Peyer's patch (tissue), 4 donors: ENCODE measurements around the gene HOXC5. TPM values are rescaled to one million over a fixed set of nuclear protein-coding genes. Genes with fewer than 3 reads are reported as not detected.

Experiments used
- DNase-seq, 3 donors: peaks; one replicate each; pipeline ENCODE4 v3.0.0-alpha.2; 2017 to 2019
- H3K27ac ChIP-seq, 4 donors: fragments of 200-600 bp; sonication (generic); one replicate each; pipeline ENCODE4 v1.5.1; 2016 to 2019
- H3K27me3 ChIP-seq, 2 donors: fragments of 200-600 bp; sonication (generic); one replicate each; pipeline ENCODE4 v1.5.1; 2019
- H3K36me3 ChIP-seq, 3 donors: fragments of 200-600 bp; sonication (generic); one replicate each; pipeline ENCODE4 v1.5.1; 2016 to 2019
- H3K4me1 ChIP-seq, 4 donors: fragments of 200-600 bp; sonication (generic); one replicate each; pipeline ENCODE4 v1.5.1; 2016 to 2019
- H3K4me3 ChIP-seq, 4 donors: fragments of 200-600 bp; sonication (generic); 1 replicate in 3 of 4; 2 replicates in 1 of 4; pipeline ENCODE4 v1.5.1; 2016 to 2019; ENCODE audit warnings: mild to moderate bottlenecking in 1 of 4
- H3K9me3 ChIP-seq, 4 donors: fragments of 200-600 bp; sonication (generic); one replicate each; pipeline ENCODE4 v1.5.1; 2016 to 2019; ENCODE audit warnings: mild to moderate bottlenecking in 1 of 4
- CTCF ChIP-seq, 6 experiments: fragments of 450-650 bp in 4 of 6; fragments of 200-600 bp in 2 of 6; sonication (generic) in 1 of 6; IDR thresholded peaks; one replicate each; pipeline ENCODE4 v1.5.1; 2017 to 2019; ENCODE audit warnings: antibody characterized with exemption in 6 of 6, mild to moderate bottlenecking in 3 of 6, moderate library complexity in 1 of 6
- POLR2A ChIP-seq, 2 donors: fragments of 450-650 bp; IDR thresholded peaks; one replicate each; pipeline ENCODE4 v1.5.1; 2017; ENCODE audit warnings: antibody characterized with exemption in 2 of 2, mild to moderate bottlenecking in 2 of 2, moderate library complexity in 2 of 2
- total RNA-seq, 4 donors: library from RNA; depleted of rRNA; stranded (reverse); fragments of >200 nt; gene quantifications; one replicate each; pipeline ENCODE4 v1.1.0, GENCODE V29; 2016

The HOXC5 gene
- total RNA-seq, 4 donors from 2014 or later: not detected

- Histone ChIP-seq H3K4me3 (no peak overlapping the region), H3K27ac (no peak overlapping the region), H3K9me3 (no peaks in the 10 kb centered on the region), H3K4me1 (no peaks in the 10 kb centered on the region), H3K36me3 (no peaks in the 10 kb centered on the region), H3K27me3 (peaks cover 0 to 8% of the 10 kb centered on the region in 2 donors)
- no peak for DNase-seq
- no peak for TF ChIP-seq POLR2A (IDR thresholded peaks at IDR 0.05)
- TF ChIP-seq CTCF (IDR thresholded peaks at IDR 0.05): no peak
Measured at GRCh38 chr12:54065677-54066076, 32.8 kb downstream of the HOXC5 start.

- H3K9me3 ChIP-seq: no peaks in the 10 kb centered on the region
- TF ChIP-seq POLR2A (IDR thresholded peaks at IDR 0.05) (no peak), CTCF (IDR thresholded peaks at IDR 0.05) (no peak)
- no peaks in the 10 kb centered on the region for H3K36me3 ChIP-seq
- H3K4me3 ChIP-seq: no peak overlapping the region
- H3K27ac ChIP-seq: no peak overlapping the region
- H3K27me3 ChIP-seq: peaks cover 0 to 6% of the 10 kb centered on the region in 2 donors
- no peak for DNase-seq
- H3K4me1 ChIP-seq: no peaks in the 10 kb centered on the region
Measured at GRCh38 chr12:54066408-54066807, 33.6 kb downstream of the HOXC5 start.

GRCh38 chr12:54068418-54069070, 35.7 kb downstream of the HOXC5 start:
- DNase-seq: no peak
- Histone ChIP-seq H3K27ac (no peak overlapping the region), H3K9me3 (no peaks in the 10 kb centered on the region), H3K36me3 (no peaks in the 10 kb centered on the region), H3K4me3 (no peak overlapping the region), H3K27me3 (no peaks in the 10 kb centered on the region), H3K4me1 (no peaks in the 10 kb centered on the region)
- TF ChIP-seq POLR2A (IDR thresholded peaks at IDR 0.05) (no peak), CTCF (IDR thresholded peaks at IDR 0.05) (no peak)

- Histone ChIP-seq H3K9me3 (no peaks in the 10 kb centered on the region), H3K36me3 (no peaks in the 10 kb centered on the region), H3K4me1 (no peaks in the 10 kb centered on the region), H3K27me3 (no peaks in the 10 kb centered on the region), H3K4me3 (no peak overlapping the region), H3K27ac (no peak overlapping the region)
- no peak for DNase-seq
- TF ChIP-seq POLR2A (IDR thresholded peaks at IDR 0.05): no peak
- no peak for TF ChIP-seq CTCF (IDR thresholded peaks at IDR 0.05)
Measured at GRCh38 chr12:54071942-54072341, 39.1 kb downstream of the HOXC5 start.

GRCh38 chr12:54074308-54074707, 41.5 kb downstream of the HOXC5 start:
- H3K27me3 ChIP-seq: no peaks in the 10 kb centered on the region
- DNase-seq: no peak
- no peaks in the 10 kb centered on the region for H3K4me1 ChIP-seq
- no peaks in the 10 kb centered on the region for H3K36me3 ChIP-seq
- H3K27ac ChIP-seq: no peak overlapping the region
- no peak overlapping the region for H3K4me3 ChIP-seq
- H3K9me3 ChIP-seq: no peaks in the 10 kb centered on the region
- TF ChIP-seq POLR2A (IDR thresholded peaks at IDR 0.05) (no peak), CTCF (IDR thresholded peaks at IDR 0.05) (no peak)

- Histone ChIP-seq H3K27me3 (no peaks in the 10 kb centered on the region), H3K4me1 (no peaks in the 10 kb centered on the region), H3K4me3 (no peak overlapping the region), H3K9me3 (no peaks in the 10 kb centered on the region), H3K27ac (no peak overlapping the region), H3K36me3 (no peaks in the 10 kb centered on the region)
- DNase-seq: no peak
- TF ChIP-seq POLR2A (IDR thresholded peaks at IDR 0.05) (no peak), CTCF (IDR thresholded peaks at IDR 0.05) (no peak)
Measured at GRCh38 chr12:54075409-54075808, 42.6 kb downstream of the HOXC5 start.
